Stimulated activated CD4-positive, alpha-beta T cell treated with anti-CD3 and anti-CD28 coated beads, Interleukin-15, amount 100 ng/mL, for 48 hours (primary cell): Measurements from ENCODE around the gene MEN1.

Source experiments
- DNase-seq, 2 donors: peaks; one replicate each; pipeline ENCODE4 v3.0.0-alpha.2; 2020; ENCODE audit warnings: low read depth in 2 of 2

MEN1 gene

DNA sequence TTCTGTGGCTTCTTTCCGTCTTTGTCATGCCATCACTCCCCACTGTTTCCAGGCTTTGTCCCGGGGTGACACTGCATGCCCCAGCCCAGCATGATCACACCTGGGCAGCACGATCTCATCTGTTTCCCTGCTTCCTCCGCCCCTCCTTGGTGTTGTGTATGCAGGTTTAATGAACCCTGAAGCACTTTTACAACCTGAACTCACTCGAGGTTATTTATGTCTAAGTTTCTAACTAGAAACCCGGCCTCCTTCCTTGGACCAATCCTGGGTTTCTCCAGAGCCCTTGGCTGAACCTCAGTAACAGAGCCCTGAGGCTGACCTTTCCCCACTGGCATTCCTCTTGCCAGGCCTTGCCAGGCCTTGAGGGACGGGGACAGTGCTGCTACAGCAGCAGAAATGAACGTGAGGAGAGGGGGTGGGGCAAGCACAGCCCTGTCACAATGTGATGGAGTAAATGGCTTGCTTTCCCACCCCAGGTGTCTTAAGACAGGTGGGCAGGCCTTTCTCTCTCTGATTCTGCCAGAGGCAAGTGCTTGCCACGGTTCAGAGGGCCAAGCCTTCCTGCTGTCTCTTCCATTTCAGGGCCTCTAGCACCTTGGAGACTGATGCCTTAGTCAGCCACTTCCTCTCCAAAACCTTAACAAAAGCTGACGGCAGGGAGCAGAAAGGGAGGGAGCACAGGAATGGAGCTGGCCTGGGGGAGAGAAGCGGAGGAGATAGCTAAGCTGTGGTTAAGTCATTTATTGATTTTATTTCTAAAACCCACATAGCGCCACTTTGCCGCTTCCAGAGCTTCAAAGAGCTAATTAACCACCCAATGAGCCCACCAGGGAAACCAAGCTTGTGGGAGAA, 47.5 kb downstream of the MEN1 start:
- DNase-seq: no peak

DNA sequence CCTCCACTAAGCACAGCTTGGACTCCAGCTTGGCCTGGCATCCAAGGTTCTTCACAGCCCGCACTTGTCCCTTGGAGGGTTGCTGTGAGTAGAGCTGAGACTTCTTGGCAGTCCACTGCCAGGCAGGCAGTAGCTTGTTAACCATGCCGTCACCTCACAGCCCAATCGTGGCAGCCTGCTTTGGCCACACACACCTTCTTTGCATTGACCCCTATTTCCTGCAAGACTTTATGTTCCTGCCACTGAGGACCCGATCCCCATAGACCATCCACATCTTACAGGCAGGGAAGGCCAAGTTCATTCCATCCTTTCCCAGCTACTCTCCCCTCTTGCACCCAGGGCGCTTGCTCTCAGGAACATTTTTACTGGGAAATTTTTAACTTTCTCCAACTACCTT, 48.1 kb downstream of the MEN1 start:
- no peak for DNase-seq

DNA sequence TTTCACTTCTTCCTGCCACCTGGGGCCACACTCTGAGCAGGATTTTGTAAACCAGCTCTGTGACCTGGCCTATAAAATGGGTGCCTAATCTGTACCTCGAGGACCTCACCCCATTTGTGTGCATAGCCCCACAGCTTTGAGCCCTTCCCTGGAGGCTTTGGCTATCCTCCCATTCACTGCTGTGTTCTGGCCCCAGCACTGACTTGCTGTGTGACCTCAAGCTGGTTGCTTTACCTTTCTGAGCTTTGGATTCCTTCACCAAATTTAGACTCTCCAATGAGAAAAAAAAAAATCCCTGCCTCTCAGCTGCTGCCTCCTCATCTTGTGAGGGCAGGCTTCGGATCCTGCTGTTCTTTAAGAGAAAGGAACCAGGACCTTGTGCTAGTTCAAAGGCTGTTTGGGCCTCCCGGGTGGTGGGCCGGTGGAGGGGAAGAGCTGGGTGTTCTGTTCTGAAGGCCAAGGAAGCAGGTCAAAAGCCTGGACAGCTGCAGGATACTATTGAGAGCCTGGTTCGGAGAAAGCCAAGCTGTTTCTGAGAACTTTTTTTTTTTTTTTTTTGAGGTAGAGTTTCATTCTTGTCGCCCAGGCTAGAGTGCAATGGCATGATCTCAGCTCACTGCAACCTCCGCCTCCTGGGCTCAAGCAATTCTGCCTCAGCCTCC, 49.5 kb downstream of the MEN1 start:
- no peak for DNase-seq

DNA sequence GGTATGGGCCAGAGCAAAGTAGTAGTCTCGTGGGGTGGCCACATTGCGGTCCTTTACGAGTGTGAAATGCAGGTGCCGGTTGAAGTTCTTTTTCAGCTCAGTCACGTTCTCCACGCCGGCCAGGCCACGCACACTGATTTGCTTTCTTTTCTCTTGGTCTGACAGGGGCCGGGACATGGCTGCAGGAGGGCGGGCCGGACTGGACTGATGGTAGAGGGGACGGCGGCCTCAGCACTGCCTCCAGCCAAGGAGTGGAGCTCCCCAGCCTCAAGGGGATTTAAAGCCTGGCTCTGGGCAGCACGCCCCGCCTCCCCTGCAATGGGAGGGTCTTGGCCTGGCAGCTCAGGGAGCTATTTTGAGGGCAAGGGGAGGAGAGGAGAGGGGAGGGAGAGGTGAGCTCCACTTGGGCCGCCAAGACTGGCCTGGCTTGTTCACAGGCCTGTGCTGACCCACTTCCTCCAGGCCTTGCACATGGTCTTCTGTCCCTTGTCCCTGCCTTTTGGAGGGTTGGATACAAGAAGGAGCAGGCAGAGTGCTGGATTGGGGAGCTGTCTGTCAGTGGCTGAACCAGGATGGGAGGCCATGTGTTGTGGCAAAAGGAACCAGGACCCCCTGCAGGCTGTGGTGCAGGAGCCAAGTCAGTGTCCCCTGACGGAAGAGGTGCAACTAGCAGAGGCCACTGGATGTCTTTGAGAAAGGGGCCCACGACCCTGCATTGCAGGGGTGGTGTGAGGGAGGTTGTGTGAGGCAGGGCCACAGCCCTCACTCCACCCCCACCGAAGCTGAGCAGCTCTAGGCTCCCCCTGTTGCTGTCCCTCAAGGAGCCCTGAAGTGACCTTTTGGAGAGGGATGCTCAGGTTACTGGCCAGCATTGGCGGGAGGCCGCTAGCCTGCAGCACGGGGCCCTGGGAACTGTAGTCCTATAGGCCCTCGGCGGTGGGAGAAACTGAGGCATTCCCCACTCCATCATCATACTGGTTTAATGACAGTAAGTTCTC, 50.3 kb downstream of the MEN1 start, which contains the start of gene PYGM:
TSS of gene PYGM (minus strand) at position 253 of the 998 bp plus-strand sequence. CDS start at position 177, 76 bp downstream.
- no peak for DNase-seq

DNA sequence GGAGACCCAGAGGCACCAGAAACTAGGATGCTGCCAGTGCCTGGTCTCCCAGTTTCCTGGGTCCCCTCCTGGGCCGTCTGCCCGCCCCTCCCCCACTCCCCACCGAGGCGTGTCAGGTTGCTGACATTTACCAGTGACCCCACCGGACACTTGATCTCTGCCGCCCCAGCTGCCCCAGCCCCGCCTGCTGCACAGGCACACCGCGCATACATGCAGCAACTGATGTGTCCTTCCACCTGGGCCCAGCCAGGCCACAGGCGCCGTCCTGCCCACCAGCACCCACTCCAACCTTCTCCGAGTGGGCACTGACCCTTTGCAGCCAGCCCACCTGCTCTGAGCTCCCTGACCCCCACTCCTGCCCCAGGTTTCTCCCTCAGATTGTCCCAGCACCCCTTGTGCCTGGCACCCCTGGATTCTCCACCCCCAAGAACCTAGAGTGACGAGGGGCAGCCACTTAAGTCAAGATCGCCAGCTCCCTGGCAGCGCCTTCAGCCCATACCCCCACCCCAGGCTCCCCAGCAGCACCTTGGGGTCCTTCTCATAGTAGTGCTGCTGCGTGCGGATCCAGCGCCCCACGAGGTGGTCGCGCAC, 51.1 kb downstream of the MEN1 start:
- no peak for DNase-seq

DNA sequence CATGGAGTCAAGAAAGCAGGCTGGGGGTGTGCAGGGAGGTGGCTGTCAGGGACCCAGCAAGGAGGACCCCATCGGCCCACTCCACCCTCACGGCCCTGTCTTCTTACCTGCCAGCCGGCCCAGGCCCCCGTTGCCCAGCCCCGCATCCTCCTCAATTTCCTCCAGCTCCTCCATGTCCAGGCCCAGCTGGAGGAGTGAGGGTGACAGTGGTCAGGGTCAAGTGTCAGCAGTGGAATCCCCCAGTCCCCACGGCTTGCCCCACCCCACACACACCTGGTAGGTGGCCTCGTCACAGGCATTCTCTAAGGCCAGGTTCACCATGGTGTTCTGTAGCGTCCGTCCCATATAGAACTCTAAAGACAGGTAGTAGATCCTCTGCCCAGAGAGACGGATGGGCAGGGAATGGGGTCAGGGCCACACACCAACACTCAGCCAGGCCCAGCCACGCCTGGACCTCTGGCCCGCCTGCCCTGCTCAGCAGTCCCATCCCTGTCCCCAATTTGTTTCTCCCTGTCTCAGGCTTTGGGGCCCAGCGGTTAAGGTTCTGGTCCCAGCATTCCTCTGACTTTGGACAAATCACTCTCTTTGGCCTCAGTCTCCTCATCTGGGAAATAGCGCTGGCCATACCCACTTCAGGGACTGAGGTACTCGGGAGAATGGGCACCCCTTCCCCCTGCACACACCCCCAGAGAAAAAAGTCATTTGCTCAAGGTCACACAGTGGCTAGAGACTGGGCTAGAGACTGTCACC, 51.8 kb downstream of the MEN1 start:
- DNase-seq: no peak

DNA sequence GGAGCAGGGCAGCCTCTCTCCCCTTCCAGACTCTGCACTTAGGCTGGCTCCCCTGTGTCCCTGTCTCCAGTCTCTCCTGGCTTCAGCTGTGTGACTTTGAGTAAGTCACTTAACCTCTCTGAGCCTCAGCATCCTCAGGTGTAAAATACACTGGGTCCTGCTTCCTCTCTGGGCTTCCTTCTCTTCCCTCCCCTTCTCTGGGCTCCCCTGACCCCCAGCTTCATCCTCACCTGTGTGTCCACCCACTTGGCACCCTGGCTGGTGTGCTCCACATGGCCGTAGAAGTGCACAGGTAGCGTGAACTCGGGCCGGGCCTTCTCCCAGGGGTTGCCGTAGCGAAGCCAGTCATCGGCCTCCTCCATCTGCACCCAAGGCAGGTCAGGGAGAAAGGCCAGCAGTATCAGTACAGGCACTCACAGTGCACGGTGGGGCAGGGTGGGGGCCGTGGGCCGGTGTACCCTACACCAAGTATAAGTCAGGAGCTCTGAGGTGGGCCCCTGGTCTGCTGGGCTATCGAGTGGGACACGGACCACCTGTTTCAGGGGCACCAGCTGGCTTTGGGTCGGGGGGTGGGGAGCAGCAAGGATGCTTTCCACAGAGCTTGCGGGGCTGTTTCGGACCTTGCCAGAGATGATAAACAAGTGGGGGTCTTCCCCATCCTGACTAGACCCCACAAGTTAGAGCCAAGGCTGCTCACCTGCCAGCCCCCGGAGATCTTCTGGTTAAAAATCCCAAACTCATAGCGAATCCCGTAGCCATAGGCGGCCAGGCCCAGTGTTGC, 52.6 kb downstream of the MEN1 start:
- DNase-seq: no peak

DNA sequence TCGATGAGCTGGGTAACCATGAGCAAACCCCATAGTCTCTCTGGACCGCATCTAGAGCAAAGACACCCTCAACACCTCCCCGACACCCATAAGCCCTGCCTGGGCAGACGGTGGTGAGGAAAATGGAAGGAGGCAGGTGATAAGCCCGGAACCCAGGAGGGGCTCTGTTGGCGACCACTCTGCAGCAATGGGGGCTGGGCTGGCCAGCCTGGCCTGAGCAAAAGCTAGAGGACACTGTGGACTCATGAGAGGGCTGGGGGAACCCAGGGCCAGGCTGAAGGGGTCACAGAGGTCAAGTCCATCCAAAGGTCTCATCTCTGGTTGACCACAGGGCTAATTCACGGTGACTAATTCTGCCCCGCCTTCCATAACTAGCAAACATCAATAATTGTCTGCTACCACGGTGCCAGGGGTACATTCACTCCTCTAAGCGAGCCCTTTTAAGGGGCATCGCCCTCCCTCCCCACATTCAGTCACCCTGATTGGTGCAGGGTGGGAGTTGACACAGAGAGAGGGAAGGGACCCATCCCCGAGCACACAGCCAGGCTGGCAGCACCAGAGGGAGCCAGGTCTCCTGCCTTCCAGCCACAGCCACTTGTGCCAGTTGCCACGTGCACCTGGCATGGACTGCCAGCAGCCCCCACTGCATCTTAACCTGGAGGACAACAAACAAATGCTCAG, 54.5 kb downstream of the MEN1 start:
- no peak for DNase-seq

DNA sequence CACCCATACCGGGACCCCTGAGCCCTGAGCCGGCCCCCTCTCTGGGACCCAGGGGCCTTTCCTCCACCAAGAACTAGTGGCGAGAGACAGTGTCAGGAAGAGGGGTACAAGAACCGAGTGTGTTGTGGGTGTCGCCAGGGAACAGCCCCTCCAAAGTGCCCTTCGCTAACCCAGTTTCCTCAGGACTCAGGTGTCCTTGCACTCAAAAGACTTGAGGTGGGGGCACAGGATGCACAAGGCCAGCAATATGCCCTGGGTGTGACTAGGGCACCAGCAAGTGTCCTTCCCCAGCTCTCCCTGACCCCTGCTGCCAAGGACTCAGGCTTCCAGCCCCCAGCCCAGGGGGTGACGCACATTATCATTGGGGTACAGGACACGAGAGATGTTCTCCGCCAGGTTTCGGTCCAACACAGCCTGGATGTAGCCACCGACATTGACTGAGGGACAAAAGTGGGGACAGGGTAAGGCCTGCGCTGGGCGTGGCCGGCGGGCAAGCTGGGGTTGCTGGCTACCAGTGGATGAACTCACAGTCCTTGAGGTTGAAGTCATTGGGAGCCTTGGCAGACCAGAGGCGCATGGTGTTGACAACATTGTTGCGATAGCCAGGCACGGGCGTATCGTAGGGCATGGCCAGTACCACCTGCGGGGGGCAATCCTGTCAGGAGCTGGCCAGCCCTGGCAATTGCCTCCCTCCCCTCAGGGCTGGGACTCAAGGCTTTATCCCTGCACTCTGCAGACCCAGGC, 55.3 kb downstream of the MEN1 start:
- DNase-seq: no peak

DNA sequence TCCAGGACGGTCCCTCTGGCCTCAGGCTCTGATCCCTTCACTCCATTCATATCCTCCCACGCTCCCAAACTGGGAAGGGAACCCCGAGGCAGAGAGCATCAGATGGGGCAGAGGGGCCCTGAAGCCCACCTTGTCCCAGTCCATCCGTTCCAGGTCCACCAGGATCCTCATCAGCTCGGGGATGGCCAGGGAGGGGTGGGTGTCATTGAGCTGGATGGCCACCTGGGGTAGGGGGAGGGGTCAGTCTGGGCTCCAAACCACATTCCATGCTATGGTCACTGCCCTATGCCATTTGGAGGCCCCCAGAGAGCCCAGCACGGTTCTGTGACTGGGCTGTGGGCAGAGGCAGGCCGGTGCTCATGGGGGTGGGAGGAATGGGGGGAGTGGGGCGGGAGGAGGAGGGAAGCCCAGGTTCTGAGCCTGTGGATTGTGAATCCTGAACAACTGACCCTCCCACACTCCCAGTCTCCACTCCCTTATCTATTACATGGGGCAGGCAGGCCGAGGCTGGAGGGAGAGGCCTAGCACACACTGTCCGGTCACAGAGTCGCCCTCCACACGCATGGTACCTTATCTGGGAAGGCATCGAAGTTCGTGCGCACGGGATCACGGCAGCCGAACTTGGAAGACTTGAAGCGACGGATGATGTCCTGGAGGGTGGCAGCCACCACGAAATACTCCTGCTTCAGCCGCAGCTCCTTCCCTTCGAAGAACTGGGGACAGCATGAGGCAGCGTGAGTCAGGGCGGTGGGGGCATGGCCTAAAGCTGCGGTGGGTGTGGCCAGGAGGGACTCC, 56.0 kb downstream of the MEN1 start:
- no peak for DNase-seq
